ENCODE results near the gene GRXCR2. TPM values are rescaled to one million over a fixed set of nuclear protein-coding genes. Genes with fewer than 3 reads are reported as not detected.

Gene GRXCR2
- total and polyA plus RNA-seq, 2 donors from 2014 or later: not detected

- peak overlapping the region in 1 of 3 donors; percentile 26 for H3K9ac ChIP-seq (ENCODE audit: low read length in 3 of 3)
- no peaks in the 10 kb centered on the region for H3K36me3 ChIP-seq (ENCODE audit: control insufficient read depth in 2 of 3, insufficient read depth in 3 of 3, low read length in 3 of 3)
- no peaks in the 10 kb centered on the region for H3K9me3 ChIP-seq (ENCODE audit: control insufficient read depth in 2 of 3, insufficient read depth in 1 of 3, low read length in 3 of 3)
- peak overlapping the region; percentile 34 to 68 (median 59) for H3K4me3 ChIP-seq (ENCODE audit: low read length in 3 of 3)
- H3K4me1 ChIP-seq (ENCODE audit: control insufficient read depth in 2 of 3, insufficient read depth in 2 of 3, low read depth in 1 of 3, low read length in 3 of 3): peaks cover 0 to 3% (median 0%) of the 10 kb centered on the region in 3 donors
- TF ChIP-seq, protein P1, sequence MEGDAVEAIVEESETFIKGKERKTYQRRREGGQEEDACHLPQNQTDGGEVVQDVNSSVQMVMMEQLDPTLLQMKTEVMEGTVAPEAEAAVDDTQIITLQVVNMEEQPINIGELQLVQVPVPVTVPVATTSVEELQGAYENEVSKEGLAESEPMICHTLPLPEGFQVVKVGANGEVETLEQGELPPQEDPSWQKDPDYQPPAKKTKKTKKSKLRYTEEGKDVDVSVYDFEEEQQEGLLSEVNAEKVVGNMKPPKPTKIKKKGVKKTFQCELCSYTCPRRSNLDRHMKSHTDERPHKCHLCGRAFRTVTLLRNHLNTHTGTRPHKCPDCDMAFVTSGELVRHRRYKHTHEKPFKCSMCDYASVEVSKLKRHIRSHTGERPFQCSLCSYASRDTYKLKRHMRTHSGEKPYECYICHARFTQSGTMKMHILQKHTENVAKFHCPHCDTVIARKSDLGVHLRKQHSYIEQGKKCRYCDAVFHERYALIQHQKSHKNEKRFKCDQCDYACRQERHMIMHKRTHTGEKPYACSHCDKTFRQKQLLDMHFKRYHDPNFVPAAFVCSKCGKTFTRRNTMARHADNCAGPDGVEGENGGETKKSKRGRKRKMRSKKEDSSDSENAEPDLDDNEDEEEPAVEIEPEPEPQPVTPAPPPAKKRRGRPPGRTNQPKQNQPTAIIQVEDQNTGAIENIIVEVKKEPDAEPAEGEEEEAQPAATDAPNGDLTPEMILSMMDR (IDR thresholded peaks at IDR 0.05; ENCODE audit: borderline replicate concordance, extremely low read depth, insufficient read depth): no peak
- FAIRE-seq: no peak
- intact Hi-C loops (cut with DNase I): no loop called here
- DNase-seq: peak in 2 of 5 donors; percentile 68 to 83
- H3K27me3 ChIP-seq (ENCODE audit: control insufficient read depth, insufficient read depth, low read length): no peaks in the 10 kb centered on the region
- H3K27ac ChIP-seq (ENCODE audit: low read depth in 2 of 2, low read length in 2 of 2): peak overlapping the region in 1 of 2 donors; percentile 7
These were observed 17.0 kb downstream of the GRXCR2 start for GRCh38 chr5:145855763-145856267.

DNA sequence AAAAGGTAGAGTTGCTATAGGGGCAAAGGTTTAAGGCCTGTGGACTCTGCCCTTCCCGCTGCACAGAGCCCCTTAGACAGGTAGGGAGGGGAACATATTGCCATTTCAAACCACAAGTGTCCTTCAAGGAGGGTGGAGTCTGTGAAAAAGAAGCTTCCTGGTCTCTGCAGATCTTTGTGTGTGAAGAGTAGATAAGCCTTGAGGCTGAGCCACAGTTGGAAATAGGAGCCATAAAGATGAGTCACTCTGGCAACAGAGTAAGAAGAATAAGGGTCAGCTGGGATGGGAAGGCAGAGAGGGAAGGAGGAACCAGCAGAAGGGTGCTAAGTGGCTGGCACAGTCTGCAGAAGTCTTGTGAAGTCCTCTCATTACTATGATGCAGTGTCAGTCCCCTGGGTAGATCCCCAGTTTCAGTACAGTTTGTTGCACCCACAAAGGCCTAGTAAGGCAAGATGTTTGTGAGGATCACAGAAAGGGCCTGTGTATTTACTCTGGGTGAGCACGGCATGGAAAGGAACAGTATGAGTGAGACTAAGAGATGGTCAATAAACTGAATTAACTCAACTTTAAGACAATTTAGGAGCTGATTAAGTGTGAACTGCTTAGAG lies 18.1 kb downstream of the GRXCR2 start:
- H3K27me3 ChIP-seq (ENCODE audit: control insufficient read depth, insufficient read depth, low read length): no peaks in the 10 kb centered on the region
- peaks cover 0 to 3% (median 0%) of the 10 kb centered on the region in 3 donors for H3K4me1 ChIP-seq (ENCODE audit: control insufficient read depth in 2 of 3, insufficient read depth in 2 of 3, low read depth in 1 of 3, low read length in 3 of 3)
- no peak overlapping the region for H3K27ac ChIP-seq (ENCODE audit: low read depth in 2 of 2, low read length in 2 of 2)
- H3K4me3 ChIP-seq (ENCODE audit: low read length in 3 of 3): no peak overlapping the region
- no peaks in the 10 kb centered on the region for H3K9me3 ChIP-seq (ENCODE audit: control insufficient read depth in 2 of 3, insufficient read depth in 1 of 3, low read length in 3 of 3)
- FAIRE-seq (no peak), DNase-seq (no peak)
- no peaks in the 10 kb centered on the region for H3K36me3 ChIP-seq (ENCODE audit: control insufficient read depth in 2 of 3, insufficient read depth in 3 of 3, low read length in 3 of 3)
- TF ChIP-seq, protein P1 (IDR thresholded peaks at IDR 0.05; ENCODE audit: borderline replicate concordance, extremely low read depth, insufficient read depth): no peak
- intact Hi-C loops (cut with DNase I): no loop called here
- no peak overlapping the region for H3K9ac ChIP-seq (ENCODE audit: low read length in 3 of 3)

DNA sequence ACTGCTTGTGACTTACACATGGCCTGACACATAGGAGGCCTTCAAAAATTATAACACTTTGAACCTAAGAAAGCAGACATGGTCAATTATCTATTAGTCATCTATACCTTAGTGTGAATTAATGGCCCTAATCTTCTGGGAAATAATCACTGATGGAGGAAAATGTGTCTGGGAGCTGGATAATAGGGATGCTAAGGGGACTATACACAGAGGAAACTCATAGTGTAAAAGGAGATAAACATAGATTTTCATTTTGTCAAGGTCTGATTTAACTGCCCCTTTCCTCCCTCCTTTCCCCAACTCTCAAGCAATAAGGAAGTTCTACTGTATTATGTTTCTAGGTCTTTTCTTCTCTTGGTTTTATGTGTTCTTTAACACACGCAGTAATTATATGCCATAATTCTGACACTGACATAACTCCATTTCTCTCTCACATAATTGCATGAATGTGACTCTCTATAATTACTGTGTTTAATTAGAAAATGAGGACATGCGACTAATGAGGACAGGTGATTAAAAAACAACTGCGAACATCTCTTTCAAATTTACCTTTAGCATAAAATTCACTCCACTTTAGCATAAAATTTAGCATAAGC lies 18.9 kb downstream of the GRXCR2 start:
- no peak for FAIRE-seq
- H3K4me1 ChIP-seq (ENCODE audit: control insufficient read depth in 2 of 3, insufficient read depth in 2 of 3, low read depth in 1 of 3, low read length in 3 of 3): peaks cover 0 to 3% (median 0%) of the 10 kb centered on the region in 3 donors

More for the DNA sequence above, 18.9 kb downstream of the GRXCR2 start:
- no peak for DNase-seq
- Histone ChIP-seq H3K36me3 (ENCODE audit: control insufficient read depth in 2 of 3, insufficient read depth in 3 of 3, low read length in 3 of 3) (no peaks in the 10 kb centered on the region), H3K9me3 (ENCODE audit: control insufficient read depth in 2 of 3, insufficient read depth in 1 of 3, low read length in 3 of 3) (no peaks in the 10 kb centered on the region), H3K27ac (ENCODE audit: low read depth in 2 of 2, low read length in 2 of 2) (no peak overlapping the region), H3K9ac (ENCODE audit: low read length in 3 of 3) (no peak overlapping the region), H3K27me3 (ENCODE audit: control insufficient read depth, insufficient read depth, low read length) (no peaks in the 10 kb centered on the region), H3K4me3 (ENCODE audit: low read length in 3 of 3) (no peak overlapping the region)
- intact Hi-C loops (cut with DNase I): no loop called here
- TF ChIP-seq, protein P1 (IDR thresholded peaks at IDR 0.05; ENCODE audit: borderline replicate concordance, extremely low read depth, insufficient read depth): no peak
